ENCODE results near the gene EML4. TPM values are rescaled to one million over a fixed set of nuclear protein-coding genes. Genes with fewer than 3 reads are reported as not detected.

EML4 gene
- total and polyA plus RNA-seq, 10 of the 15 experiments (the other 5 are each of a cell fraction or from before 2014, with no cell fraction given) = 23.1 to 91.3 (median 77.4) TPM

DNA sequence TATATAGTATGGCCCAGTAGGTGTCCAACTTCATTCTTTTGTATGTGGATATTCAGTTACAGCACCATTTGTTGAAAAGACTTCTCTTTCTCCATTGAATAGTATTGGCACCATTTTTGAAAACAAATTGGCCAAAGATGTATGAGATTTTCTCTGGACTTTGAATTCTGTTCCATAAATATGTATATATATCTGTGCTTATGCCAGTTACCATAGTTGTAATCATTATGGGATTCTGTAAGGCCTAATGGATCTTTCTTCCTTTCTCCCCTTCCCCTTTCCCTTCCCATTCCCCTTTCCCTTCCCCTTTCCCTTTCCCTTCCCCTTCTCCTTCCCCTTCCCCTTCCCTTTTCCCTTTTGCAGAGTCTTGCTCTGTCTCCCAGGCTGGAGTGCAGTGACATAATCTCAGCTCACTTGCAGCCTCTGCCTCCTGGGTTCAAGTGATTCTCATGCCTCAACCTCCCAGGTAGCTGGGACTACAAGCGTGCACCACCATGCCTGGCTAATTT is 140.9 kb downstream of the EML4 start:
- Histone ChIP-seq H3K4me1 (ENCODE audit: control insufficient read depth, insufficient read depth, low read length) (no peaks in the 10 kb centered on the region), H2AFZ (ENCODE audit: control insufficient read depth, low read depth, low read length) (no peak overlapping the region), H3K9me3 (replicated peaks; ENCODE audit: control insufficient read depth, insufficient read depth, low read length) (no peaks in the 10 kb centered on the region), H3K27me3 (replicated peaks in 1 of 2; ENCODE audit: control insufficient read depth in 2 of 2, insufficient read depth in 2 of 2, low read length in 1 of 2) (no peaks in the 10 kb centered on the region), H3K9ac (ENCODE audit: control insufficient read depth, insufficient read depth, low read length) (no peak overlapping the region), H4K20me1 (ENCODE audit: control insufficient read depth, insufficient read depth) (no peaks in the 10 kb centered on the region), H3K4me3 (no peak overlapping the region), H3K79me2 (ENCODE audit: control insufficient read depth, insufficient read depth, low read length) (no peaks in the 10 kb centered on the region), H3K36me3 (ENCODE audit: control insufficient read depth in 2 of 2, insufficient read depth in 2 of 2, low read length in 1 of 2) (peaks cover 0 to 5% of the 10 kb centered on the region in 2 experiments; a peak in 2 of 4 replicates), H3K27ac (ENCODE audit: control insufficient read depth, insufficient read depth) (no peak overlapping the region), H3K4me2 (ENCODE audit: control insufficient read depth, insufficient read depth) (no peak overlapping the region)
- ChIA-PET POLR2A (interaction anchor here (0.7 kb wide), 1 partner anchor 22 kb away, joined by 5 read pairs; no protein-coding TSS in a partner anchor), CTCF (no interaction called here), RAD21 (ENCODE audit: unreplicated experiment) (no interaction called here), SMC1A (ENCODE audit: uncharacterized antibody, unreplicated experiment) (interaction anchor here (0.7 to 1.0 kb wide), 2 partner anchors 14 to 49 kb away, joined by 3 to 4 read pairs; no protein-coding TSS in a partner anchor)
- FAIRE-seq = no peak
- intact Hi-C loops (cut with micrococcal nuclease; ENCODE audit: unreplicated experiment) = no loop called here
- 100% methylated on average over 1 of the region's 1 CpG for WGBS (ENCODE audit: insufficient coverage, insufficient replicate concordance, low lambda C conversion rate, missing lambda C conversion rate)
- in situ Hi-C loops (cut with MboI) = no loop called here
- ATAC-seq = no peak
- no TSS peak for BruUV-seq (replicated peaks)
- DNase-seq (ENCODE audit: low read depth, low spot score) = no peak
- TF ChIP-seq FOXK2 (IDR thresholded peaks at IDR 0.05) (no peak), BCL11A (IDR thresholded peaks at IDR 0.05; ENCODE audit: low read depth, low read length) (no peak)

DNA sequence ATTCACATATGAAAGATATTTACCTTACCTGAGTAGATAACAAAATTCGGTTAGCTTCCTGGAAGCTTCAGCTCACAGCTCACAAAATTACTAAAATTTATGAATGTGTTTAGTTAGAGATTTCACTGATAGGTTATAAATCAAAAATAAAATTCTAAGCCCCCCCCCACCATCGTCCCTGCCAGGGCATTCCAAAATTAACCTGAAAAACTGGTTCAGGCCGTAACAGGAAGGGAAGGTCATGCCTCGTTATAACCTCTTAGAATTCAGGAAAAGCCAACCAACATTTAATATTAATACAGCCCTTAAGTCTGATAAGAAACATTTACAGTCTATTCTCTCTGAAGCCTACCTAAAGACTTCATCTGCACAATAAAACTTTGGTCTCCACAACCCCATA is 143.0 kb downstream of the EML4 start:
- in situ Hi-C loops (cut with MboI) (no loop called here), intact Hi-C loops (cut with micrococcal nuclease; ENCODE audit: unreplicated experiment) (no loop called here)
- Histone ChIP-seq H3K36me3 (ENCODE audit: control insufficient read depth in 2 of 2, insufficient read depth in 2 of 2, low read length in 1 of 2) (peaks cover 0 to 9% of the 10 kb centered on the region in 2 experiments; a peak in 2 of 4 replicates), H2AFZ (ENCODE audit: control insufficient read depth, low read depth, low read length) (no peak overlapping the region), H3K4me1 (ENCODE audit: control insufficient read depth, insufficient read depth, low read length) (no peaks in the 10 kb centered on the region), H3K4me2 (ENCODE audit: control insufficient read depth, insufficient read depth) (no peak overlapping the region), H3K79me2 (ENCODE audit: control insufficient read depth, insufficient read depth, low read length) (no peaks in the 10 kb centered on the region), H3K4me3 (no peak overlapping the region), H3K9ac (ENCODE audit: control insufficient read depth, insufficient read depth, low read length) (no peak overlapping the region), H3K9me3 (replicated peaks; ENCODE audit: control insufficient read depth, insufficient read depth, low read length) (no peaks in the 10 kb centered on the region), H4K20me1 (ENCODE audit: control insufficient read depth, insufficient read depth) (no peaks in the 10 kb centered on the region), H3K27ac (ENCODE audit: control insufficient read depth, insufficient read depth) (no peak overlapping the region), H3K27me3 (replicated peaks in 1 of 2; ENCODE audit: control insufficient read depth in 2 of 2, insufficient read depth in 2 of 2, low read length in 1 of 2) (no peaks in the 10 kb centered on the region)
- RAD21 ChIA-PET (ENCODE audit: unreplicated experiment) = no interaction called here
- FAIRE-seq = no peak
- POLR2A ChIA-PET = no interaction called here
- 100% methylated on average over 4 of the region's 4 CpGs for WGBS (ENCODE audit: insufficient coverage, insufficient replicate concordance, low lambda C conversion rate, missing lambda C conversion rate)
- CTCF ChIA-PET = no interaction called here
- no TSS peak for BruUV-seq (replicated peaks)
- no peak for DNase-seq (ENCODE audit: low read depth, low spot score)
- TF ChIP-seq SRF (IDR thresholded peaks at IDR 0.05; ENCODE audit: low read depth in 2 of 2, low read length in 2 of 2) (no peak), NR2F1 (conservative IDR thresholded peaks at IDR 0.05) (no peak), SREBF2 (IDR thresholded peaks at IDR 0.05; ENCODE audit: low read length) (no peak), WRNIP1 (IDR thresholded peaks at IDR 0.05; ENCODE audit: borderline replicate concordance, low read depth, low read length) (no peak), FOXM1 (IDR thresholded peaks at IDR 0.05; ENCODE audit: low read depth, low read length) (no peak), ETV6 (conservative IDR thresholded peaks at IDR 0.05 in 1 of 2, IDR thresholded peaks at IDR 0.05 in 1 of 2; ENCODE audit: borderline replicate concordance in 1 of 2, low read depth in 1 of 2) (no peak), SIN3A (IDR thresholded peaks at IDR 0.05; ENCODE audit: low read depth, low read length) (no peak), GATAD2B (conservative IDR thresholded peaks at IDR 0.05; ENCODE audit: low read depth) (no peak), YY1 (IDR thresholded peaks at IDR 0.05; ENCODE audit: low read depth, low read length) (no peak), MTA3 (IDR thresholded peaks at IDR 0.05; ENCODE audit: borderline replicate concordance, low read length) (no peak), JUNB (IDR thresholded peaks at IDR 0.05) (no peak), POLR2A (IDR thresholded peaks at IDR 0.05; ENCODE audit: low read depth, low read length) (no peak), HDGF (IDR thresholded peaks at IDR 0.05) (no peak)
- TF ChIP-seq, protein P1, sequence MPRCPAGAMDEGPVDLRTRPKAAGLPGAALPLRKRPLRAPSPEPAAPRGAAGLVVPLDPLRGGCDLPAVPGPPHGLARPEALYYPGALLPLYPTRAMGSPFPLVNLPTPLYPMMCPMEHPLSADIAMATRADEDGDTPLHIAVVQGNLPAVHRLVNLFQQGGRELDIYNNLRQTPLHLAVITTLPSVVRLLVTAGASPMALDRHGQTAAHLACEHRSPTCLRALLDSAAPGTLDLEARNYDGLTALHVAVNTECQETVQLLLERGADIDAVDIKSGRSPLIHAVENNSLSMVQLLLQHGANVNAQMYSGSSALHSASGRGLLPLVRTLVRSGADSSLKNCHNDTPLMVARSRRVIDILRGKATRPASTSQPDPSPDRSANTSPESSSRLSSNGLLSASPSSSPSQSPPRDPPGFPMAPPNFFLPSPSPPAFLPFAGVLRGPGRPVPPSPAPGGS (IDR thresholded peaks at IDR 0.05; ENCODE audit: borderline replicate concordance, insufficient read depth, low read depth, low read length, poor library complexity, severe bottlenecking) = no peak
- TF ChIP-seq, protein P2, sequence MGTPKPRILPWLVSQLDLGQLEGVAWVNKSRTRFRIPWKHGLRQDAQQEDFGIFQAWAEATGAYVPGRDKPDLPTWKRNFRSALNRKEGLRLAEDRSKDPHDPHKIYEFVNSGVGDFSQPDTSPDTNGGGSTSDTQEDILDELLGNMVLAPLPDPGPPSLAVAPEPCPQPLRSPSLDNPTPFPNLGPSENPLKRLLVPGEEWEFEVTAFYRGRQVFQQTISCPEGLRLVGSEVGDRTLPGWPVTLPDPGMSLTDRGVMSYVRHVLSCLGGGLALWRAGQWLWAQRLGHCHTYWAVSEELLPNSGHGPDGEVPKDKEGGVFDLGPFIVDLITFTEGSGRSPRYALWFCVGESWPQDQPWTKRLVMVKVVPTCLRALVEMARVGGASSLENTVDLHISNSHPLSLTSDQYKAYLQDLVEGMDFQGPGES (IDR thresholded peaks at IDR 0.05) = no peak
- SMC1A ChIA-PET (ENCODE audit: uncharacterized antibody, unreplicated experiment) = interaction anchor here (1.0 kb wide), 1 partner anchor 11 kb away, joined by 3 read pairs; no protein-coding TSS in a partner anchor
- no peak for ATAC-seq
